Common myeloid progenitor, CD34-positive (primary cell): ENCODE data around the gene NDST3.

Experiments
- CTCF ChIA-PET: fragments of 350-600 bp; sonication (Branson Sonifier 250); formaldehyde crosslinking; loops from one replicate; lab custom pipeline; 2021; ENCODE audit warnings: antibody characterized with exemption; lab: Charles Lee
- POLR2A ChIA-PET: fragments of 350-600 bp; sonication (Branson Sonifier 250); formaldehyde crosslinking; loops from one replicate; lab custom pipeline; 2021; ENCODE audit warnings: antibody characterized with exemption; lab: Charles Lee
- DNase-seq, 3 donors: peaks; one replicate each; pipeline versions ENCODE4 v3.0.0 to v3.0.0-alpha.2; 2013
- H3K27ac ChIP-seq, 2 experiments: 1 replicate in 1 of 2; 2 replicates in 1 of 2; pipeline ENCODE4 v1.7.0; 2013; ENCODE audit warnings: inconsistent platforms in 2 of 2, low read length in 2 of 2, mild to moderate bottlenecking in 2 of 2, low read depth in 1 of 2, moderate library complexity in 1 of 2; ENCODE audit not compliant: severe bottlenecking in 2 of 2, insufficient read depth in 1 of 2, poor library complexity in 1 of 2
- H3K27me3 ChIP-seq, 5 experiments: replicated peaks in 2 of 5; 1 replicate in 3 of 5; 2 replicates in 2 of 5; pipeline versions ENCODE4 v1.6.1 to v1.7.0; 2013; ENCODE audit warnings: low read length in 4 of 5, mild to moderate bottlenecking in 2 of 5, moderate library complexity in 2 of 5, inconsistent platforms in 1 of 5; ENCODE audit not compliant: insufficient read depth in 5 of 5, control insufficient read depth in 4 of 5
- H3K36me3 ChIP-seq, 4 experiments: 1 replicate in 2 of 4; 2 replicates in 2 of 4; pipeline versions ENCODE4 v1.6.1 to v1.7.0; 2013; ENCODE audit warnings: low read length in 3 of 4, control low read depth in 1 of 4, mild to moderate bottlenecking in 1 of 4; ENCODE audit not compliant: control insufficient read depth in 4 of 4, insufficient read depth in 4 of 4
- H3K4me1 ChIP-seq, 4 experiments: 1 replicate in 3 of 4; 2 replicates in 1 of 4; pipeline versions ENCODE4 v1.6.1 to v1.7.1; 2013; ENCODE audit warnings: low read length in 3 of 4, mild to moderate bottlenecking in 3 of 4, control low read depth in 1 of 4, inconsistent platforms in 1 of 4, moderate library complexity in 1 of 4; ENCODE audit not compliant: control insufficient read depth in 4 of 4, insufficient read depth in 4 of 4; ENCODE audit errors: control extremely low read depth in 1 of 4
- H3K4me3 ChIP-seq, 7 experiments: 1 replicate in 4 of 7; 2 replicates in 3 of 7; pipeline versions ENCODE4 v1.5.1 to v1.7.0; 2013; ENCODE audit warnings: mild to moderate bottlenecking in 7 of 7, low read length in 6 of 7, moderate library complexity in 6 of 7, inconsistent platforms in 2 of 7, low read depth in 2 of 7, control low read depth in 1 of 7; ENCODE audit not compliant: insufficient read depth in 4 of 7, control insufficient read depth in 1 of 7; ENCODE audit errors: extremely low read depth in 1 of 7
- H3K9me3 ChIP-seq, 5 experiments: 1 replicate in 4 of 5; 2 replicates in 1 of 5; pipeline versions ENCODE4 v1.6.1 to v1.7.1; 2013; ENCODE audit warnings: low read length in 4 of 5, mild to moderate bottlenecking in 2 of 5, inconsistent platforms in 1 of 5, low read depth in 1 of 5, moderate library complexity in 1 of 5; ENCODE audit not compliant: control insufficient read depth in 4 of 5, insufficient read depth in 2 of 5; ENCODE audit errors: control extremely low read depth in 1 of 5
- WGBS: methylation state at CpG from one replicate; pipeline ENCODE4 v1.1.5; 2013; ENCODE audit not compliant: insufficient coverage; 5-methylcytosine and 5-hydroxymethylcytosine counted together

The NDST3 gene

DNA sequence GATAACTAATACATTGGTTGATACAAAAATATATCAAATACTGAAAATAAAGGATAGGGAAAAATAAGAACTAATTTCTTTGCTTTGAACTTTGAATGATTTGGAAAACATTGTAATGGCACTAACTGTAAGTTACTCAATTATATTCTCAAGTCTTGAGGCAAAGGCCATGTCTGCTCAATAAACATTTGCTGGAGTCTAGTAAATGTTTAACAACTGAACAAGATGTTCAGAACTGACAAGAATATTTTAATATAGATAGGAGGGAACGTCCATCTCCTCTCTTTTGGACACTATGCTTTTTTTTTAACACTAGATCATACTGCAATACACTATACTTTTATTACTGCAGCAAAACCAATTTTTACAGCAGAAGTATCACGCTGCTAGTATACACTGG lies 242.3 kb downstream of the NDST3 start:
- no CpG with 5 or more reads among the region's 2 CpGs for WGBS

DNA sequence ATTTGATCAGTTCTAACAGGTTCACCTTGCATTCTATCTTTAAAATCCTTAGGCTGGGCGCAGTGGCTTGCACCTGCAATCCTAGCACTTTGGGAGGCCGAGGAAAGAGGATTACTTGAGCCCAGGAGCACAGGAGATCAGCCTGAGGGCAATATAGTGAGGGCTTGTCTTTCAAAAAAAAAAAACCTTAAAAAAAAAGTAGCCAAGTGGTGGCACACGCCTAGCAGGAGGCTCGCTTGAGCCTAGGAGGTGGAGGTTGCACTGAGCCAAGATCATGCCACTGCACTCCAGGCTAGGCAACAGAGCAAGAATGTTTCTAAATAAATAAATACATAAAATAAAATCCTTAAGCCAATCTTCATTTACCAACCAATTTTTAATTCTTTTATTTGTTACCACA lies 243.0 kb downstream of the NDST3 start:
- no peak overlapping the region for H3K27ac ChIP-seq
- DNase-seq: no peak
- H3K27me3 ChIP-seq: no peaks in the 10 kb centered on the region
- H3K4me3 ChIP-seq: no peak overlapping the region
- H3K36me3 ChIP-seq: peaks cover 3 to 29% (median 6%) of the 10 kb centered on the region in 4 experiments
- CTCF ChIA-PET: no interaction called here
- 86% methylated on average over 2 of the region's 4 CpGs for WGBS
- POLR2A ChIA-PET: no interaction called here
- peaks cover 9 to 40% (median 19%) of the 10 kb centered on the region in 4 experiments for H3K4me1 ChIP-seq
- peaks cover 0 to 5% (median 0%) of the 10 kb centered on the region in 5 experiments for H3K9me3 ChIP-seq

More for the DNA sequence above, 242.3 kb downstream of the NDST3 start:
- peaks cover 9 to 35% (median 19%) of the 10 kb centered on the region in 4 experiments for H3K4me1 ChIP-seq
- no peaks in the 10 kb centered on the region for H3K27me3 ChIP-seq
- H3K36me3 ChIP-seq: peaks cover 0 to 27% (median under 1%) of the 10 kb centered on the region in 4 experiments
- no peak overlapping the region for H3K27ac ChIP-seq
- no peak overlapping the region for H3K4me3 ChIP-seq
- ChIA-PET POLR2A (no interaction called here), CTCF (no interaction called here)
- no peak for DNase-seq
- peaks cover 0 to 5% (median 0%) of the 10 kb centered on the region in 5 experiments for H3K9me3 ChIP-seq

DNA sequence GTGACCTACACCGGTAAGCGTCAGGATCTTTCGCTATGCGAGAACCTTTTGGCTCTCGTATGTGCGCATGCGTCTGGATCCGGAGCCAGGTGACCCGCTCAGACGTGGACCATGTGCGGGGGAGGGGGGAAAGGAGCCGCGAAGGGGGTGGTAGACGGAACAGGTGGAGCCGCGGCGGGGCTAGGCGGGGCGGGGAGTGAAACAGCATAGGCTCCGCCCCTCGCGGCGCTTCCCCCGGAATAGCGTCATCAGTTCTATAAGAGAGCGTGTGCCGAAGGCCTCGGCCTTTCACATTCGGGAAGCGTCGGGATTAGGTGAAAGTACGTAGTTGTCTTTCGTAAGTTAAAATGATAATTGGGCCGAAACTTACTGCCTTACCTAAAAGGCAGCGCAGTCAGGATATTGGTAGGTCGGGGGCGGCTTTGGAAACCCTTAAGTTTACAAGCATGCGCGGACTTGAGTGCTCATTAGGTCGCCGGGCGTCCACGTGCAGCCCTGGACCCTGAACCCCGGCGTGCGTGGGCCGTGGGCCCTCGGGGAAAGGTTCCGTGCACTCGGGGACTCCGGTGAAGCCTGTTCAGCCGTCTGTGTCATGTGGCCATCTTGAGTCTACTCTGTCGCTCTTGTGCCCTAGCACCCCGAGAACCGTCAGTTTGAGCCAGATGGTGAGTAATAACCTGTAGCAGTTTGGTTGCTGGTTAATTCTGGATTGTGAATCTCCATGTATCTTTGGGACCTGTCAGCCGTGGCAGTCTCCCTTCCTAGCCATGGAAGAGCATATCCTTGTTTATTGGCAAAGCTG lies 244.4 kb downstream of the NDST3 start:
- DNase-seq: peak; percentile 97 to 98 (median 97)
- CTCF ChIA-PET: no interaction called here
- WGBS: 0% methylated on average over 49 of the region's 56 CpGs
- POLR2A ChIA-PET: interaction anchor here (0.5 kb wide), 1 partner anchor 300 kb away, joined by 5 read pairs; no protein-coding TSS in a partner anchor
- peak overlapping the region; percentile 56 to 98 (median 90) for H3K4me3 ChIP-seq
- peaks cover 9 to 40% (median 19%) of the 10 kb centered on the region in 4 experiments for H3K4me1 ChIP-seq
- no peaks in the 10 kb centered on the region for H3K27me3 ChIP-seq
- H3K9me3 ChIP-seq: peaks cover 0 to 5% (median 0%) of the 10 kb centered on the region in 5 experiments
- H3K27ac ChIP-seq: peak overlapping the region; percentile 91 to 98
- peaks cover 3 to 29% (median 8%) of the 10 kb centered on the region in 4 experiments for H3K36me3 ChIP-seq

DNA sequence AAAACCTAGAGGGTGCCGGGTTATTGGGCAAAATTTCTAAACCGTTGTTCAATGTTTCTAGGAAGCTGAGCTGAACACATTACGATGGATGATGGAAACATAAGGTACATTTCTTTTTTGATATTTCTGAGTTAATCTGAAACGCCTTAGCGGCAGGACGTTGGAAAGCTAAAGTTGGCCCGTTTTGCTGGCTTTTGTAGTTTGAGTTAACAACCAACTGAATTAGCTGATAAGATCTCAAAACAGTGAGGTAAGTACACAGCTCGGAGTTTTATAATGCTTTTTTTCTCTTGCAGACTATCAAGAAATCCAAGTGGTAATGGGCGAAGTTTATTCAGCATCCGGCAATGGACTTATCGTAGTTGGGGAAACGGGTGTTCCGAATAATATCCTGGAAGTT lies 245.0 kb downstream of the NDST3 start:
- 4% methylated on average over 11 of the region's 13 CpGs for WGBS
- H3K27ac ChIP-seq: peak overlapping the region; percentile 91 to 98
- POLR2A ChIA-PET: interaction anchor here (0.5 kb wide), 1 partner anchor 301 kb away, joined by 5 read pairs; no protein-coding TSS in a partner anchor
- no peaks in the 10 kb centered on the region for H3K27me3 ChIP-seq
- H3K4me1 ChIP-seq: peaks cover 9 to 40% (median 19%) of the 10 kb centered on the region in 4 experiments
- CTCF ChIA-PET: no interaction called here
- peaks cover 3 to 29% (median 8%) of the 10 kb centered on the region in 4 experiments for H3K36me3 ChIP-seq
- peak in 1 of 3 donors; percentile 13 for DNase-seq
- H3K4me3 ChIP-seq: peak overlapping the region in 6 of 7 experiments; percentile 78 to 98 (median 90)
- H3K9me3 ChIP-seq: peaks cover 0 to 5% (median 0%) of the 10 kb centered on the region in 5 experiments

DNA sequence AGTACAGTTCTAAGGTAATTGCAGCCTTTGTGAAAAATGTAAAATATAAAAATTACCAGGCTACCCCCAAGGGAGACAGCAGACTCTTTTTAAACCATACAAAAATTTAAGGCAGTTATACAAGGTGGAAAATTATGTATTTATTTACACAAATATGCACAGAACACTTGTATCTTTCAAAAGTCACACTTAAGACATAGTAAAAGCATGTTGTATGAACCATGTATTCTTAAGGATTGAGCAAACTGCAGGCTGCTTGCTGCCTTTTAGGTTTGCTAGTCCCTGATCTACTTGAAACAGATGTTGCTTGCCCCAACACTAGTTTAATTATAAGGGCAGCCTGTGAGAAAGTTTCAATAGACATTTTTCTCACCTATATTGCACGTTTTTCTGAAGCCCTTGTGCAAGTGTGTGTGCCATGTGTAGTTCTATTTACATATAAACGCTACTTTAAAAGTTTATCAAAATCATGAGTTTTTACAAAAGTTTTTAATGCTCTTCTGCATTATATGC lies 245.7 kb downstream of the NDST3 start:
- no peaks in the 10 kb centered on the region for H3K27me3 ChIP-seq

DNA sequence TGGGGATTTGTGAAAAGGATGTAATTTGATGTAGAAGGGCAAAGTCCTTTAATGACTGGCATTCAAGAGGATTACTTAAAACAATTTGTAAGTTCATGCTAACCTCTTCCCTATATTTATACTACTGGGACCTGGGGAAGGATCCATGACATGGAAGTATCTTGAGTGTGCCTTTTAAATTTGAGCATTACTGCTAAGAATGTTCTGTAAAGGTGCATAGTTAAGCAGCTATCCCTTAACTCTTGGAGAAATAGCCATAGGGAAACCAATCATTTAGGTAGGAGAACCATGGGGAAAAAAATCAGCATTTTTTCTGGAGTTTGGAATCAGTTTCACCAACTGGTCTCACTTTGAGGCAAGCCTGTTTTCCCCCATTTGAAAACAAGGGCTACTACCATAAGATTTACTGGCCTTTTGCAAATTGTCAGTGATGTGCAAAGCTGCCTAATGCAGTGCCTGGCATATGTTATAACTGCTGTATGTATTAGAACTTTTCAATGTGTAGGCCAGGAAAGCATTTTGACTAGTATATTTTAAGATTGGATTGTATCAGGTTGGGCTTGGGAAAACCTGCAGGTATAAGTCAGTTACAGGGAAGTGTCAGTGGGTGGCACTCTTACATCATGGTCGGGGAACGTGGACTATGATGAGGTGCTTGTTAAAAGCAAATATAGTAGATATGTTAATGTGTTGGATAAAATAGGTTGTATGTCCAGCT lies 246.4 kb downstream of the NDST3 start:
- H3K9me3 ChIP-seq: peaks cover 0 to 5% (median 0%) of the 10 kb centered on the region in 5 experiments
- H3K4me3 ChIP-seq: peak overlapping the region in 6 of 7 experiments; percentile 15 to 98 (median 88)
- ChIA-PET POLR2A (no interaction called here), CTCF (no interaction called here)
- peak; percentile 78 to 84 (median 82) for DNase-seq
- peaks cover 3 to 29% (median 8%) of the 10 kb centered on the region in 4 experiments for H3K36me3 ChIP-seq
- H3K27ac ChIP-seq: peak overlapping the region in 1 of 2 experiments; percentile 25
- peaks cover 9 to 40% (median 17%) of the 10 kb centered on the region in 4 experiments for H3K4me1 ChIP-seq
- no peaks in the 10 kb centered on the region for H3K27me3 ChIP-seq
- 0% methylated on average over 2 of the region's 2 CpGs for whole genome bisulfite sequencing

More for the DNA sequence above, 245.7 kb downstream of the NDST3 start:
- Histone ChIP-seq H3K36me3 (peaks cover 3 to 29% (median 8%) of the 10 kb centered on the region in 4 experiments), H3K4me3 (peak overlapping the region in 6 of 7 experiments; percentile 78 to 98 (median 90)), H3K27ac (peak overlapping the region; percentile 91 to 98), H3K9me3 (peaks cover 0 to 5% (median 0%) of the 10 kb centered on the region in 5 experiments), H3K4me1 (peaks cover 9 to 40% (median 19%) of the 10 kb centered on the region in 4 experiments)
- DNase-seq: no peak
- ChIA-PET CTCF (no interaction called here), POLR2A (no interaction called here)
- no CpG with 5 or more reads among the region's 2 CpGs for WGBS
